T-helper 17 cell (primary cell): Measurements from ENCODE around the gene PTPRU. TPM values are rescaled to one million over a fixed set of nuclear protein-coding genes. Genes with fewer than 3 reads are reported as not detected.

Experiments used
- ATAC-seq: fragments of 150-1000 bp; cut with Tn5 transposase; 2 replicates; pipeline ENCODE4 v1.10.0; 2021; ENCODE audit warnings: mild to moderate bottlenecking, moderate library complexity
- DNase-seq, 3 donors: peaks; one replicate each; pipeline versions ENCODE4 v3.0.0 to v3.0.0-alpha.2; 2020 to 2021
- H3K9me3 ChIP-seq: one replicate; pipeline ENCODE4 v1.7.0; 2013; ENCODE audit warnings: low read length, mild to moderate bottlenecking; ENCODE audit not compliant: control insufficient read depth, poor library complexity, severe bottlenecking
- H3K27ac Mint-ChIP-seq: one replicate; pipeline ENCODE4 v1.8.0; 2022; ENCODE audit warnings: mild to moderate bottlenecking, moderate library complexity, mixed read lengths
- H3K27me3 Mint-ChIP-seq: one replicate; pipeline ENCODE4 v1.8.0; 2022; ENCODE audit warnings: mixed read lengths
- H3K36me3 Mint-ChIP-seq: one replicate; pipeline ENCODE4 v1.8.0; 2022; ENCODE audit warnings: low read depth, mixed read lengths
- H3K4me1 Mint-ChIP-seq: one replicate; pipeline ENCODE4 v1.8.0; 2022; ENCODE audit warnings: mild to moderate bottlenecking, mixed read lengths
- H3K4me3 Mint-ChIP-seq: one replicate; pipeline ENCODE4 v1.8.0; 2022; ENCODE audit warnings: mild to moderate bottlenecking, moderate library complexity, mixed read lengths
- total RNA-seq, 4 donors: library from RNA in 2 of 4; stranded (reverse) in 2 of 4; gene quantifications; one replicate each; pipeline ENCODE4 v1.2.3 and lab custom pipeline; 2022 to 2026

Gene PTPRU
- total RNA-seq, 2 donors from 2014 or later: not detected

GRCh38 chr1:29361686-29362085 is 125.4 kb downstream of the PTPRU start:
- no peaks in the 10 kb centered on the region for H3K9me3 ChIP-seq
- DNase-seq (no peak), ATAC-seq (no peak)
- Mint-ChIP-seq H3K27ac (no peak overlapping the region), H3K27me3 (peaks cover 74% of the 10 kb centered on the region), H3K4me3 (no peak overlapping the region), H3K4me1 (no peaks in the 10 kb centered on the region), H3K36me3 (peaks cover 3% of the 10 kb centered on the region)

- H3K4me3 Mint-ChIP-seq: no peak overlapping the region
Measured at GRCh38 chr1:29362116-29362515, 125.8 kb downstream of the PTPRU start.

GRCh38 chr1:29362764-29363163 is 126.4 kb downstream of the PTPRU start:
- H3K4me3 Mint-ChIP-seq: no peak overlapping the region
- H3K4me1 Mint-ChIP-seq: no peaks in the 10 kb centered on the region
- ATAC-seq (no peak), DNase-seq (no peak)
- no peaks in the 10 kb centered on the region for H3K9me3 ChIP-seq
- H3K27me3 Mint-ChIP-seq: peaks cover 73% of the 10 kb centered on the region
- no peaks in the 10 kb centered on the region for H3K36me3 Mint-ChIP-seq
- no peak overlapping the region for H3K27ac Mint-ChIP-seq

More at GRCh38 chr1:29362116-29362515, 125.8 kb downstream of the PTPRU start:
- Mint-ChIP-seq H3K36me3 (peaks cover 2% of the 10 kb centered on the region), H3K27me3 (peaks cover 73% of the 10 kb centered on the region), H3K4me1 (no peaks in the 10 kb centered on the region), H3K27ac (no peak overlapping the region)
- H3K9me3 ChIP-seq: no peaks in the 10 kb centered on the region
- ATAC-seq (no peak), DNase-seq (no peak)

- Mint-ChIP-seq H3K4me3 (no peak overlapping the region), H3K36me3 (no peaks in the 10 kb centered on the region), H3K27me3 (peaks cover 65% of the 10 kb centered on the region), H3K27ac (no peak overlapping the region), H3K4me1 (no peaks in the 10 kb centered on the region)
- no peaks in the 10 kb centered on the region for H3K9me3 ChIP-seq
- ATAC-seq (no peak), DNase-seq (no peak)
Measured at GRCh38 chr1:29363536-29363935, 127.2 kb downstream of the PTPRU start.

- Mint-ChIP-seq H3K27ac (peak overlapping the region; percentile 19), H3K27me3 (peaks cover 62% of the 10 kb centered on the region), H3K36me3 (no peaks in the 10 kb centered on the region), H3K4me1 (no peaks in the 10 kb centered on the region), H3K4me3 (no peak overlapping the region)
- H3K9me3 ChIP-seq: no peaks in the 10 kb centered on the region
- DNase-seq: no peak
- ATAC-seq: no peak
Measured at GRCh38 chr1:29364101-29364678, 127.9 kb downstream of the PTPRU start.

- peaks cover 66% of the 10 kb centered on the region for H3K27me3 Mint-ChIP-seq
- no peak overlapping the region for H3K4me3 Mint-ChIP-seq
- no peaks in the 10 kb centered on the region for H3K36me3 Mint-ChIP-seq
- no peak overlapping the region for H3K27ac Mint-ChIP-seq
- DNase-seq: no peak
- no peak for ATAC-seq
- no peaks in the 10 kb centered on the region for H3K4me1 Mint-ChIP-seq
- no peaks in the 10 kb centered on the region for H3K9me3 ChIP-seq
Measured at GRCh38 chr1:29365906-29366670, 129.8 kb downstream of the PTPRU start.

- ATAC-seq (no peak), DNase-seq (no peak)
- Mint-ChIP-seq H3K4me1 (no peaks in the 10 kb centered on the region), H3K36me3 (no peaks in the 10 kb centered on the region), H3K27ac (no peak overlapping the region), H3K4me3 (no peak overlapping the region), H3K27me3 (peaks cover 60% of the 10 kb centered on the region)
- H3K9me3 ChIP-seq: no peaks in the 10 kb centered on the region
Measured at GRCh38 chr1:29368936-29369932, 132.9 kb downstream of the PTPRU start.

- H3K27me3 Mint-ChIP-seq: peaks cover 64% of the 10 kb centered on the region
Measured at GRCh38 chr1:29370067-29370466, 133.7 kb downstream of the PTPRU start.

GRCh38 chr1:29371332-29371731 is 135.0 kb downstream of the PTPRU start:
- no peak for ATAC-seq
- H3K27me3 Mint-ChIP-seq: peaks cover 60% of the 10 kb centered on the region
- no peaks in the 10 kb centered on the region for H3K4me1 Mint-ChIP-seq

More at GRCh38 chr1:29370067-29370466, 133.7 kb downstream of the PTPRU start:
- no peak overlapping the region for H3K4me3 Mint-ChIP-seq
- ATAC-seq (no peak), DNase-seq (no peak)
- no peaks in the 10 kb centered on the region for H3K9me3 ChIP-seq
- H3K4me1 Mint-ChIP-seq: no peaks in the 10 kb centered on the region
- no peak overlapping the region for H3K27ac Mint-ChIP-seq
- H3K36me3 Mint-ChIP-seq: no peaks in the 10 kb centered on the region

GRCh38 chr1:29372108-29372507 is 135.8 kb downstream of the PTPRU start:
- Mint-ChIP-seq H3K36me3 (peaks cover 2% of the 10 kb centered on the region), H3K4me1 (no peaks in the 10 kb centered on the region), H3K4me3 (no peak overlapping the region), H3K27me3 (peaks cover 60% of the 10 kb centered on the region), H3K27ac (no peak overlapping the region)
- ATAC-seq (no peak), DNase-seq (no peak)
- H3K9me3 ChIP-seq: no peaks in the 10 kb centered on the region

More at GRCh38 chr1:29371332-29371731, 135.0 kb downstream of the PTPRU start:
- DNase-seq: no peak
- no peaks in the 10 kb centered on the region for H3K36me3 Mint-ChIP-seq
- no peaks in the 10 kb centered on the region for H3K9me3 ChIP-seq
- H3K4me3 Mint-ChIP-seq: no peak overlapping the region
- H3K27ac Mint-ChIP-seq: no peak overlapping the region

Other genes starting within 250 kb of the PTPRU start
- gene TMEM200B, start 112.6 kb upstream of the PTPRU start, total RNA-seq: not detected
- 100 to 1,000 TPM in 1 of 2 donors, 10 to 100 TPM in 1; 88.8 to 103 TPM for gene SRSF4, start 54.6 kb upstream of the PTPRU start, total RNA-seq
- gene MECR, start 5.6 kb upstream of the PTPRU start, total RNA-seq: 1 to 10 TPM; 7.6 to 8.0 TPM